NK-92 (cell line): ENCODE measurements around the gene HOXC10.

ENCODE experiments used
- DNase-seq: peaks from one replicate; lab custom pipeline; 2025; ENCODE audit not compliant: unreplicated experiment; lab: John Stamatoyannopoulos, UW

The HOXC10 gene

DNA sequence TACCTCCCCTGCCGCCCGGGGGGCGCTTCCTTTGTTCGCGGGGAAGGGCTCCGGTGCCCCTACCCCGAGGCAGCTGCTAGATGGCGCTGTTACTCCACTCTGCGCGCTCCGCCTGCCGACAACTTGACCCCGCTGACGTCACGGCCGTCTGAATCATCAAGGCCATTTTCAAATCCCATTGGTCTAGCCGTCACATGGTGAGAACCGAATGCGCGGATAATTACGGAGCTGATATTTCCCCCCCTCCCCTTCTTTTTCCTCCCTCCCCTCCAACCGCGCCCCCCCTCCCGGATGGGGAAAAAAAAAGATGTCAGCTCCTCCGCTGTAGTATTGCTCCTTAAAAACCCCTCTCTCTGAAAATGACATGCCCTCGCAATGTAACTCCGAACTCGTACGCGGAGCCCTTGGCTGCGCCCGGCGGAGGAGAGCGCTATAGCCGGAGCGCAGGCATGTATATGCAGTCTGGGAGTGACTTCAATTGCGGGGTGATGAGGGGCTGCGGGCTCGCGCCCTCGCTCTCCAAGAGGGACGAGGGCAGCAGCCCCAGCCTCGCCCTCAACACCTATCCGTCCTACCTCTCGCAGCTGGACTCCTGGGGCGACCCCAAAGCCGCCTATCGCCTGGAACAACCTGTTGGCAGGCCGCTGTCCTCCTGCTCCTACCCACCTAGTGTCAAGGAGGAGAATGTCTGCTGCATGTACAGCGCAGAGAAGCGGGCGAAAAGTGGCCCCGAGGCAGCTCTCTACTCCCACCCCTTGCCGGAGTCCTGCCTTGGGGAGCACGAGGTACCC lies at the start of gene HOXC10:
HOXC10 (plus strand) TSS at position 246 of the 791 bp plus-strand sequence; CDS start at position 360, 114 bp downstream.
- DNase-seq, result no peak

DNA sequence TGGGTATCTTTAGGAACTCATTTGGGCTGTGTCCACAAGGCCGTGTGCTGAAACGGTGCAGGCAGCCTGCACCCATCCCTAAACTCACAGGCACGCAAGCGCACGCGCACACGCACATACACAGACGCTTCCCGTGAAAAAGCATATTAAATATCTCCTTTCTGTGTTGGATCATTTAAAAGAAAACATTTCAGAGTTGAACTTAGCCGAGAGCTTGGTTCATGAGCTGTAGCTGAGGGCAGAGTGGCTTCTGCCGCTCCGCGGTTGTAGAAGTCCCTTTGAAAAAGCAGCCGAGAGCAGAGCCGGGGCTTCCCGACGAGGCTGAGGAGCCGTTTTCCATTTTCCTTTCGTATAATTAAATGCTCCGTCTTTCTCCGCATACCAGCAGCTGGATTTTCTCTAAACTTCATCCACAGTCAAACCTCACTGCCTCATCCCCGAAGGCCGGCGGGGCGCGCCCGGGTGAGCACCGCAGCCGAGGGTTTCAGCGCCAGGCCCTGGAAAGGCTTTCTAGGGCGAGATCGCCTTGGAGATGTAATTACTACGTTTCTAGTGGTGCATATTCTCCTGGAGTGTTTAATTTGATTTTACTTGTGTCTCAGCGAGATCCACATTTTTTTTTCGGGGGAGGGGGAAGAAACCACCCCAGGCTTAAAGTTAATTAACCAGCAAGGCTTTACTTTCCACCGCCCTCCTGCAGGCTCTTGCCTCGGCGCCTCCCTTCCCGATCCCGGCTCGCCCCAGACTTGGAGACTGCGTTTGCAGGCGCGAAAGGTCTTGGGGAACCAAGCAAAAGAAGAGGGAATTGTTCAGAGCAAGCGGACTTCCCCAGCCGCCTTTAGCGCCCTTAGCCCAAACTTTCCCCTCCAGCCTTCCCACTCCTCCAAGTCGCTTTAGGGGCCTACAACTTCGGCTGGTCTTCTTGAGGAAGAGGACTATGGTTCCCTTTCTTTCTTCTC lies 49.3 kb upstream of the HOXC10 start:
- no peak for DNase-seq

DNA sequence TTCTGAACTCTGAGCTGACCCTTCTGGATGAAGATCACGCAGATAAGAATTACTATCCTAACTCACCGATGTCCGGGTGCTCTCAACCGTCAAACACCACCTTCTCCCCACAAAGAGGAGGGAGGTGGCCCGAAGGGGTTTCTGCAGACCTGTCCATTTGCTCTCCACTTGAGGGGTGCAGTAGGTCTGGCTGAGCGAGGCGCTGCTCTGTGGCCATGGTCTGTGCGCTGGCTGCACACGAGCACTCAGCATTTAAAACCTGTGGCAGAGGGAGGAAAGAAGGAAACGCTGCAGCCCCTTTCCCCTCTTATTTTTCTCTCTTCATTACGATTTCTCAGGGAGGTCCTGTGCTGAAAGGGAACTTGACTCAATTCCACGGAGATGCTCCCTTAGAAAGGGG lies 47.8 kb upstream of the HOXC10 start:
- no peak for DNase-seq

DNA sequence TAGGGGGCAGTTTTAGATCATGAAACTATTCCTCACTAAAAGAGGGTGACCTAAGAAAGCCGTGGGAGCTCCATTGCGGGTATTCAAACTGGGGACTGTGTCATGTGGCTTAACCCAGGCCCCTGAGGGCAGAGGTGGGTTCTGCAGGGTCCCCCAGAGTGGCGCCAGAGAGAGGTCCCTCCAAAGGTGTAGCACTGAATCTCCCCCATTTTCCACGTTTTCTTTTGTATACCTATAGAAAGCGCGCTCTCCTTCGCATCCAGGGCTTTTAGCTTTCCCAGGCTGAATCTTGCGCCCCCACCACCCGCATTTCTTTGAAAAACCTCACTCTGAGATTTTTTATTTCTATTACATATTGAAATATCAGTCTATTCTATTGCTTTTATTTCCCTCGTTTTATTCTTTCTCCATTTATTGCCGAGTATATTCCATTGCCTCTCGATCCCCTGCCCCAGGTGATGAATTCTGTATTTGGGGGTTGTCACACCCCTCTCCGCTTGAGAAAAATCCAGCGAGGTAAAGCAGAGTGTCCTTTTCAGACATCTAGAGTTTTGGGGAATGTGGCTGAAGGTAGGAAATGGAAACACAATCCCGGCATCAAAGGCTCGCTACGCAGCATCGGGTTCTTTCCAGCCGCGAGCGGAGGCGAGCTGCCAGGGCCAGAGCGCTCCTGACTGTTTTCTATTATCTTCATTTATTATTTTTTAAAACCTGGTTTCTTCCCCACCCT lies 47.2 kb upstream of the HOXC10 start:
- no peak for DNase-seq

DNA sequence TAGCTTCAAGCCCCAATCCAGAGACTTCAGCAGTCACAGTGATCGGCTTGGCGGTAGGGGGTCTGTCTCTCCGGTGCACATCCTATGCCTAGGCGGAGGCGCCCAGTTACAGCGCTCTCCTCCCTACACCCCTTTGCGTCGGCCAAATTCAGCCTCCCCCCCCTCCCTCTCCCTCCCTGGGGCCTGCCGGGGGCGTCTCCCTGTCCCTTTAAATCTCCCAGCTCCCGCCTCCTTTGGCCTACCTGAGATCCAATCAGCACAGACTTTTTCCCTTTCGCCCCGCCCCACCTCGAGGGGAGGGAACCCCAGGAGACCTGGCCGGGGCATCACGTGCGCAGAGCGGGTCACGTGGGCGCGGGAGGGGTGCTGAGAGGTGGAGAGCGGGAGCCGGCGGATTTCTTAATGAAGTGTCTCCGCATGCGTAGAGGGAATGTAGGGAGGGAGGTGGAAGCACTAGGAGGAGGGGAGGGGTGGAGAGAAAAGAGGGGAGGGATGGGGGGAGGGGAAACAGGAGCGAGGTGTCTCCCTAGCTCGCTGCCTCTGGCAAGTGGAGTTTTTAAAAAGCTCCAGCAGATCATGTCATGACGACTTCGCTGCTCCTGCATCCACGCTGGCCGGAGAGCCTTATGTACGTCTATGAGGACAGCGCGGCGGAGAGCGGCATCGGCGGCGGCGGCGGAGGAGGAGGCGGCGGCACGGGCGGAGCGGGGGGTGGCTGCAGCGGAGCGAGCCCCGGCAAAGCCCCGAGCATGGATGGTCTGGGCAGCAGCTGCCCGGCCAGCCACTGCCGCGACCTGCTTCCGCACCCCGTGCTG lies 46.4 kb upstream of the HOXC10 start, which contains the start of gene HOXC13:
HOXC13 (plus strand) TSS at position 506 of the 815 bp plus-strand sequence; CDS start at position 582, 76 bp downstream.
- no peak for DNase-seq

DNA sequence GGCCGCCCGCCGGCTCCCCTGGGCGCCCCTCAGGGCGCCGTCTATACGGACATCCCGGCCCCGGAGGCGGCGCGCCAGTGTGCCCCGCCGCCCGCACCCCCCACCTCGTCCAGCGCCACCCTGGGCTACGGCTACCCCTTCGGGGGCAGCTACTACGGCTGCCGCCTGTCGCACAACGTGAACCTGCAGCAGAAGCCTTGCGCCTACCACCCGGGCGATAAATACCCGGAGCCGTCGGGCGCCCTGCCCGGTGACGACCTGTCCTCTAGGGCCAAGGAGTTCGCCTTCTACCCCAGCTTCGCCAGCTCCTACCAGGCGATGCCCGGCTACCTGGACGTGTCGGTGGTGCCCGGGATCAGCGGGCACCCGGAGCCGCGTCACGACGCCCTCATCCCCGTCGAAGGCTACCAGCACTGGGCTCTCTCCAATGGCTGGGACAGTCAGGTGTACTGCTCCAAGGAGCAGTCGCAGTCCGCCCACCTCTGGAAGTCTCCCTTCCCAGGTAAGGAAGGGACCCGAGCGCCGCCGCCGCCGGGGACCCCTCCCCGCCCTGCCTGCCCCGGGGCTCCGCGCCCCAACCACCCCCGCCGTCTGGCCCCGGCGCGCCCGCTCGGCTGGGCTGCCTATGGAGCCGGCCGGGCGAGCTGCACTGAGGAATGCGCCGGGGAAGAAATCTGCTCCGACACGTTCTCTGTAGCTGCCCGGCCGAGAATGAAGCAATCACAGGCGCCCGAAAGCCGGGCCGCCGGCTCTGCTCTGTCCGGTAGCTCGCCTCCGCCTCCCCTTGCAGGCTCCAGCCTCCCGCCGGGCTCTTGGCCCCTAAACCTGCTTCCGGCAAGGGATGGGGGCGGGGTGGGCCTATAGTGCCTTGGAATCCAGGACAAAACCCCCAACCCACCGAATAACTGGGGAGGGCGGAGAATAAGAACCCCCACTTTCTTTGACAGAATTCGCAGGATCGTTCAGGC lies 45.5 kb upstream of the HOXC10 start:
- no peak for DNase-seq

DNA sequence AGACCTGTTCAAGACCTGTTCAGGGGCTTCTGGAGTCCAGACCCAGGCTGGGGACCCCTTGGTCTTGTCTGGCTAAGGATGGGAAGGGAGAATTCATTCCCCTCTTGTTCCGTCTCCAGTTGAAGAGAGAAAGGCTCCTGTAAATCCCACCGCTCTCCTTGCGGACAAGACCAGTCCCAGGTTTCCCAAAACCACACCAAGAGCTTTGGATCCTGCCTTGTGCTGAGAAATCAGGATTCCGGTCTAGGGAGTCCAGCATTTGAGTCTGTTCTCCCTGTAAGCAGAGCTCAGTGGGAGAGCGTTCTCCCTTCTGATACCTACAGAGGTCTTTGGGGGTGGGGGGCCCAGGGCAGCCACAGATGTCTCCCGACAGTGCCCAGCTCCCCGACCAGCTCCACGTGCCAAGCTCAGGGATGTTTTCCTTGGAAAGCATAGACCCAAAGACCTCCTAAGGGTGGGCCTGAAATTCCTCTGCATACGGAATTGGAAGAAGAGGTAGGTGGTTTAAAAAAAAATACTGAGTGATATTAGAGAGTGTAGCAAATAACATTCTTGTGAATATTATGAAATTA lies 44.4 kb upstream of the HOXC10 start:
- no peak for DNase-seq

DNA sequence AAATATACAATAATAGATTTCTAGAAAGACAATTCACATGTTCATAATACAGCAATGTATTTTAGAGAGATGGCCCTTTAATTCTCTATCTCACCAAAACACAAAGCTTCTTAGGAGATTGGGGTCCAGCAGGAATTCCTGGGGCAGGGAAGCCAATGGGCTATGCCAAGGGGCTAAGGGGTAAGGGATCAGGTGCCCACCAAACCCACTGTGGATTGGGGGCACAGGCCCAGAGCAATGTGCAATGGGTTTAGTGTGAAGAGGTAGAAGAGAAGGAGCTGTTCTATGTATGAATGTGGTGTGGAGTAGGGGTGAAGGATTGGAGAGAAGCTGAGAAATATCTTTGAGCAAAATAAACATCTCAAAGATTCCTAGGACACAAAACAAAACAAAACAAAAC lies 43.8 kb upstream of the HOXC10 start:
- no peak for DNase-seq

DNA sequence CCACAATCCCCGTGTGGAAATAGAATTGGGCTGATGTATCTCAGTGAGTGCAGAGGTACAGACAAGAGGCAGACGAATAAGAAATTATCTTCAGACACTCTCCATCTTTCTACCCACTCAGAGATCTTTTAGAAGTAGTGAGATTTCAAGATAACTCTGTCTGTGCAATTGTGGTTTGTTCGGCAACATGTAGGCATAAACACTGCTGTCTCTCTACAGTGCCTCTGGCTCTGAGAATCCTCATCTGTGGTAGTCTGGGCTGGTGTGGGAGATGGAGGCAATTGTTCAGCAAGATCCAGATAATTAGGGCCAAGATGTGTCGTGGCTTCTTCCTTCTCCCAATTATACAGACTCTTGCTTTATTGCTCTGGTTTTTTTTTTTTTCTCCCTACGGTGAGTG lies 43.2 kb upstream of the HOXC10 start:
- DNase-seq, result no peak

DNA sequence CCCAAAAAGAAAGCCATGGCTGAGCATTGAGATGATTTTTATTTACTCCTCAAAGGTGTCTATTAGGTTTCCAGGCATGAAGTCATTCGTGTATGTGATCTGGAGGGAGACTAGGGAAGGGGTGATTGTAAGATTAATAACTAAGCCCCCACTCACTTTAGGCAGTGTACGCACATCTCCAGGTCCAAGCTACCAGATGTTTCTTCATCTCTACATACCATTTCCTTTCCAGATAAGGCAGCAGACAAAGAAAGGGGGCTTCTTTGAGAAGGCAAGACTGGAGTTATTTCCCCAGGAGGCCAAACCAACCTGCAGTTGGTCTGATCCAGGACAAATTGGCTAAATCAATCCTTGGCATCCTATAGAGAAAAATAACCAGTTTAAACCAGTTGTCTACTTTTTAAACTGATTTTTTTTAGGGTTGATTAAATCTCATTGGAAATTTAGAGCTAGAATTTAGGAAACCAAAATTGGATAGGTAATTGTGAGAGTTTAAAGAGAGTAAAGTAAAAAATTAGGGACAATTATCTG lies 42.4 kb upstream of the HOXC10 start:
- no peak for DNase-seq

DNA sequence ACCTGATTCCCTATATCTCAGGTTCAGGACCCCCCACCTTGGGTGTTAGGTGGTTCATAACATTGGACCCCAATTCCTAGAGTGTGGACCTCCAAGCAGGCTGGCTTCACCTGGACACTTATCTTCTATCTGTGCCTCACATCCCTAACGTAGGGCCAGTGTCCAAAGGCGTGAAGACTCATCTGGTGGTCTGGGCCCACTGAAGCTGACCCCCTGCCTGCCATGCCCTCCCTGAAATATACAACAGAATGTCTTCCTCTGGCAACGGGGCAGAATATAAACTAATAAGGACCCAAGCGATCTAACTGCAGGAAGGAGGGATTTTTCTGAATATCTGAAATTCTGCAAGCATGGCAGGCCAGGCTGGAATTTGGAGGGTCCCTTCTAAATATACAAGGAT lies 40.7 kb upstream of the HOXC10 start:
- DNase-seq, result no peak

DNA sequence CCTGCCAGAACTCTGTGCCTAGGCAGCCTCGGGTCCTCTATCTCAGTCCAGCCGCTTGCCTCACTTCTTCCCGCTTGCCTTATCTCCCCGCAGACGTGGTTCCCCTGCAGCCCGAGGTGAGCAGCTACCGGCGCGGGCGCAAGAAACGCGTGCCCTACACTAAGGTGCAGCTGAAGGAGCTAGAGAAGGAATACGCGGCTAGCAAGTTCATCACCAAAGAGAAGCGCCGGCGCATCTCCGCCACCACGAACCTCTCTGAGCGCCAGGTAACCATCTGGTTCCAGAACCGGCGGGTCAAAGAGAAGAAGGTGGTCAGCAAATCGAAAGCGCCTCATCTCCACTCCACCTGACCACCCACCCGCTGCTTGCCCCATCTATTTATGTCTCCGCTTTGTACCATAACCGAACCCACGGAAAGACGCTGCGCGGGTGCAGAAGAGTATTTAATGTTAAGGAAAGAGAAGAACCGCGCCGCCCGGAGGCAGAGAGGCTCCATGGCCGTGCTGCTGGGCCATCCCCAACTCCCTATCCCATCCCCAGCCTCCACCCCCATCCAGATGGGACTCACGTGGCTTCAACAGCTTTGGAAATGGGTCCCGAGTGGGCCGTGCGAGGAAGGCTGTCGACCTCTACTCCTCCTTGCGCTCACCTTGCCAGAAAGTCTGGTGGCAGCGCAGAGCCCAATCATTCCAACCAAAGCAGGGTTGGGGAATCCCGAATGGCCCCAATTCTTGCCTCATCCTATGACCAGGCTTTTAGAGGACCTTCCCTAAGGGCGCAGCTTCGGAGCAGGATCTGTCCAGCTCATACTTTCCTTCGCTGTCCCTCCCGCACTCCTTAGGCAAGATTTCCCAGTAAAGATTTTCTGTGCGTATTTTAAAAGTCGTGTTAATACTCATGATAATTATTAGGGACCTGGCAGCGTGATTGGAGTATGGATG lies 39.8 kb upstream of the HOXC10 start:
- DNase-seq, result no peak

DNA sequence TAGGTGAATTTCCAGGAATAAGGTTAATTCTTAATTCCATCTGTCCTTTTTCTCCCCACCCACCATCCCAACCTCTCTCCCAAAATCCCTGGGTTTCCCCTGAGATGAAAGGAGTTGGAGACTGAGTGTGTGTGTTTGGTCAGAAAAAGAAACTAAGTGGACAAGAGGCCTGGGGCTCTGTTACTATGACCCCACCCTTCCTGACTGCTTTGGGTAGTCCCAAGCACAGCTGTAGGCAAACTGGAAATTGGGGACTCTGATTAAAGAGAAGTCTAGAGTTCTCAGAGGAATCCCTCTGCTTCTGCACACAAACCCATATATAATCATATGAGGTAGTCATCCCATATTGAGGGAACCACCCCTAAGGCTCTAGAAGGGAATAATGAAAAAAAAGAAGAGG lies 37.2 kb upstream of the HOXC10 start:
- no peak for DNase-seq

DNA sequence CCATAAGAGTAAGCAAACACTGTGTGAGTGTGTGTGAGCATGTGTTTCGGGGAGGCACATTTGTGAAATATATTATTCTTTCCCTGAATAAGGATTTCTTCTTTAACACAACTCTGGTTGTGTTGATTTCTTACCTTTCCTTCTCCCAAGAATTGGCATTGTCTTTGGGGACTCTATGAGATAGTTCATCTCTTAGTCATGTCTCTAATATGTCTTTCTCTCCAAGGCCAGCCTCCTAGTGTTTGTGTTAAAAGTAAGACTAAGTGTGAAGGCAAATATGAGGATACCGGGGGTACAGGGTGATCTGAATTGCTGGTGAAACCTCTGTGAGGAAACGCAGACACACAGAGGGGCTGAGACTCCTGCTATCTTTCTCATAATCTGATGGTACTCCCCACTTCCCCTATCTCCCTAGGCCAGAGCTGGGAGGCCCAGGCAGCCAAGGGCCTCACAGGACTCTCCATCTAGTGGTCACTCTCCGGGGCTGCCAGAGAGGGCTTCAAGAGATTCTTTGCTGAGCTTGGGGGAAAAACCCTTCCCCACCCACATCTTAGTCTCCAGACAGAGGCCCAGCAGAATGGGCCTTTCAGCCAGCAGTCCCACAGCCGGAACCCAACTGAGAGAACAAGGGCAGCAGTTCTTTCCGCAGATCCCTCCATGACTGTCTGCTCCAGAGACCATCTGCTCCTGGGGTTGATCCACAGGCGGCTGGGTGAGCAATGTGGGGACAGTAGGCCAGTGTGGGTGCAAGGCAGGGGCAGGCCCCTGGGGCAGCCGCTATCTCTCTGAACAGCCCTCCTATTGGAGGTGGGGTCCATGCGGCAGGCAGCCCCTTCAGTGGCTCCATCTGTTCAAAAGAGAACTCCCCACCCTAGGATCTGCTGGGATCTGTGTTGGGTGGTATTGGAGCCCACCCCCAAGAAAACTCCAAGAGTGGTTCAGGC lies 36.0 kb upstream of the HOXC10 start:
- DNase-seq, result no peak

DNA sequence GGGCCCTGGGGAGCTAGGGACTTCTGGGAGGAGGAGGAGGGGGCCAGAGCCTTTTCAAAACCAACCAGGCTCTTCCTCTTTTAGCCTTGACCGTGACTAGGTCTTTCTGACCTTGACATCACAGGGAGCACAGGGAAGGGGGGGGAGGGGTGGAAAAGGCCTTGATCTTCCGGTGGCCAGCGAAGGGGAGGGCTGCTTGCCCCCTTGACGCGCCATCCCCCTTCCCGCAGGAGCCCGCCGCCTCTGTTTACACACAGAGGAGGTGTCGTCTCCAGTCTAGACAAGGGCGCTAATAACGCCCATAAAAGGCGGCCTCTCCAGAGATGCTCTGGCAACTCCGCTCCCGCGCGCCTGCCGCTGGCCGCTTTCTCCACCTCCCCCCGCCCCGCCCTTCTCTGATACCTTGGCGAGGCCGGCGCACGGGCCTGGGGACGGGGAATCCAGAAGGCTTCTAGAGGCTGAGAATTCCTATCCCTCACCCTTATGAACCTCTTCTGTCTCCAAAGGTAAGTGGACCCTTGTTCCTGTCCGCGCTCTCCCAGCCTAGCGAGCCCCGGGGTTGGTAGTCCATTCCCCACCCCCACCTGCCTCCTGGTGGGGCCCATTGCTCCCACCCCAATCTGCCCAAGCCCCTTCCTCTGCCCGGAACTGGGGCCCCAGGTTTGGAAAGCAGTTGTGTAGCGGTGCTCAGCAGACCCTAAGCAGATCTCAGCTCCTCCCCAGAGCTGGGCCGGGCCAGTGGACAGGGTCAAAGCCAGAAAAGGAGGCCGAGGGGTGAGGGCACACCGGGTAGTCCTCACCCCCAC lies 35.1 kb upstream of the HOXC10 start:
- no peak for DNase-seq

DNA sequence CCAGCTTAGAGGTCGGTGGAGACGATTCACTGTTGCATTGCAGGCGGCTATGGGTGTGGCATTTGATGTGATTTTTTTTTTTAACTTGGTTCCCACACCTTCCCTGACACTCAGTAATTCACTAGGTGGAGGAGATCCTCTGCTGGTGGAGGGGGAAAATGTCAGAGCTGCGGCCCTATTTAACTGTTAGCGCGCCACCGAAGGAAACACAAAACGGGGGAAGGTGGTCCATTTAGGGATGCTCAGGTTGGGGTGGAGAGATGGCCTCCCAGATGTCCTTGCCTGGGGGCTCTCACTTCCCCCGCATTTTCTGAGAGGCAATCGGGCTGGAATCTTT lies 34.5 kb upstream of the HOXC10 start:
- DNase-seq, result no peak
